GM10248 (cell line): ENCODE measurements around the gene GFER.

ENCODE experiments used
- CTCF ChIA-PET: fragments of 300-600 bp; sonication (Branson Sonifier 250); formaldehyde crosslinking; extraction: SDS; loops from one replicate; lab custom pipeline; 2021; ENCODE audit warnings: antibody characterized with exemption; lab: Yijun Ruan, JAX
- POLR2A ChIA-PET: fragments of 350-650 bp; sonication (Branson Sonifier 250); formaldehyde crosslinking; extraction: SDS; loops from one replicate; lab custom pipeline; 2020; ENCODE audit warnings: antibody characterized with exemption; lab: Yijun Ruan, JAX
- DNase-seq: peaks from one replicate; pipeline ENCODE4 v3.0.0; 2012; ENCODE audit errors: extremely low spot score
- CTCF ChIP-seq: IDR thresholded peaks from 2 replicates; pipeline ENCODE4 v1.5.1; 2012; ENCODE audit warnings: mild to moderate bottlenecking, low read depth; ENCODE audit errors: extremely low read depth, missing control alignments, control extremely low read depth

Gene GFER

GRCh38 chr16:2023092-2024031, 39.4 kb downstream of the GFER start:
- TF ChIP-seq CTCF = peak; percentile 95
- DNase-seq = peak; percentile 98
- ChIA-PET CTCF (interaction anchor here (0.7 to 7.1 kb wide), 27 partner anchors 8 to 463 kb away, joined by 3 to 78 read pairs (median 4); partner anchors contain the start of genes ECI1, NTHL1, RAB26 and TRAF7), POLR2A (interaction anchor here (2.0 kb wide), 1 partner anchor 132 kb away, joined by 12 read pairs; the partner anchor contains the start of gene TRAF7)

GRCh38 chr16:2024032-2024420, 40.0 kb downstream of the GFER start:
- no peak for DNase-seq
- ChIA-PET POLR2A (interaction anchor here (2.0 kb wide), 1 partner anchor 131 kb away, joined by 12 read pairs; the partner anchor contains the start of gene TRAF7), CTCF (interaction anchor here (0.8 to 7.1 kb wide), 13 partner anchors 11 to 227 kb away, joined by 3 to 78 read pairs (median 4); partner anchors contain the start of genes ECI1, NTHL1, PKD1 and RAB26)
- TF ChIP-seq CTCF = no peak

- ChIA-PET POLR2A (interaction anchor here (1.9 kb wide), 1 partner anchor 130 kb away, joined by 8 read pairs; the partner anchor contains the start of gene TRAF7), CTCF (interaction anchor here (1.0 to 7.1 kb wide), 6 partner anchors 12 to 128 kb away, joined by 3 to 78 read pairs (median 19); partner anchors contain the start of genes PKD1, RAB26 and TRAF7)
- no peak for TF ChIP-seq CTCF
Measured at GRCh38 chr16:2025251-2025650, 41.3 kb downstream of the GFER start.

GRCh38 chr16:2025878-2026460, 42.0 kb downstream of the GFER start:
- ChIA-PET CTCF (interaction anchor here (1.0 to 7.1 kb wide), 2 partner anchors 20 to 127 kb away, joined by 3 to 78 read pairs; partner anchors contain the start of gene TRAF7), POLR2A (interaction anchor here (1.9 kb wide), 1 partner anchor 129 kb away, joined by 8 read pairs; the partner anchor contains the start of gene TRAF7)
- no peak for TF ChIP-seq CTCF
- DNase-seq = no peak

More at GRCh38 chr16:2025251-2025650, 41.3 kb downstream of the GFER start:
- DNase-seq = no peak

- CTCF ChIA-PET = interaction anchor here (1.2 kb wide), 1 partner anchor 21 kb away, joined by 3 read pairs; the partner anchor contains the start of genes NTHL1 and TSC2
- no peak for DNase-seq
- POLR2A ChIA-PET = interaction anchor here (0.7 to 1.9 kb wide), 2 partner anchors 65 to 129 kb away, joined by 4 to 8 read pairs; partner anchors contain the start of gene TRAF7
- TF ChIP-seq CTCF = no peak
Measured at GRCh38 chr16:2026461-2027023, 42.5 kb downstream of the GFER start, which contains the start of gene NHERF2. NHERF2 (plus strand) TSS chr16:2026902; CDS start chr16:2027006, 104 bp downstream.
